GM13977 (cell line): ENCODE results near the gene C1QL2.

Experiments
- DNase-seq: peaks from one replicate; pipeline ENCODE4 v3.0.0; 2012; ENCODE audit warnings: low spot score
- in situ Hi-C: fragments of 300-500 bp; cut with MboI; formaldehyde crosslinking; loops from one replicate; pipeline ENCODE4 v1.12.0; 2022; ENCODE audit warnings: low sequenced_read_pairs, low pct_unique_long_range_greater_than_20kb, mixed read lengths, inconsistent platforms; ENCODE audit not compliant: unreplicated experiment
- TF ChIP-seq, protein P1 (sequence below): IDR thresholded peaks from 2 replicates; pipeline ENCODE4 v1.5.1; 2012; ENCODE audit warnings: mild to moderate bottlenecking, control low read depth; ENCODE audit not compliant: insufficient read depth; ENCODE audit errors: extremely low read depth, missing control alignments

The C1QL2 gene

DNA sequence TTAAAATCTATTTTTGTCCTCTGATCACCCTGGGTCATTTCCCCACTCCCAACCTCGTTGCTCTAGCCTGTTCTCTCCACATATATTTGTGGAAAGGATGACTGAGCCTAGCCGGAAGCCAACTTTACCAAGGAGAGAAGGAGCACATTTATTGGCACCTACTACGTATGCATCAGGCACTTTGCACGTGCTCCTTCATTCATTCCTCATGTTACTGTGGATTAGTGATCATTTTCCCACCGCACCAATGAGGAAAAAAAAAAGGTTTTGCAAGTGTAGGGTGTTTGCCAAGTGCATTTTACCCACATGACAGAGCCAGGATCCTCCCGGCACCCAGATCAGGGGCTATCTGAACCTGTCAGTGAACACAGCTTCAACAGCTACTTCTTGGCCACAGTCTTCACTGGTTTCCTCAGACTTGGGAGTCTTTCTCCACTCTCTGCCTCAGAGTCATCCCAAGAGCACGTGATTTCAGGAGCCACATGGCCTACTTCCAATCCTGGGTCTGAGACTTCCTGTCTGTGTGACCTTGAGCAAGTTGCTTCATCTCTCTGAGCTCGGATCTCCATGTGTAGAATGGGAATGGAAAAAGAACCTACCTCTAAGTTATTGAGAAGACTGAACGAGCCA, 1.9 kb upstream of the C1QL2 start:
- in situ Hi-C loops, result no loop called here
- no peak for DNase-seq
- TF ChIP-seq, protein P1, sequence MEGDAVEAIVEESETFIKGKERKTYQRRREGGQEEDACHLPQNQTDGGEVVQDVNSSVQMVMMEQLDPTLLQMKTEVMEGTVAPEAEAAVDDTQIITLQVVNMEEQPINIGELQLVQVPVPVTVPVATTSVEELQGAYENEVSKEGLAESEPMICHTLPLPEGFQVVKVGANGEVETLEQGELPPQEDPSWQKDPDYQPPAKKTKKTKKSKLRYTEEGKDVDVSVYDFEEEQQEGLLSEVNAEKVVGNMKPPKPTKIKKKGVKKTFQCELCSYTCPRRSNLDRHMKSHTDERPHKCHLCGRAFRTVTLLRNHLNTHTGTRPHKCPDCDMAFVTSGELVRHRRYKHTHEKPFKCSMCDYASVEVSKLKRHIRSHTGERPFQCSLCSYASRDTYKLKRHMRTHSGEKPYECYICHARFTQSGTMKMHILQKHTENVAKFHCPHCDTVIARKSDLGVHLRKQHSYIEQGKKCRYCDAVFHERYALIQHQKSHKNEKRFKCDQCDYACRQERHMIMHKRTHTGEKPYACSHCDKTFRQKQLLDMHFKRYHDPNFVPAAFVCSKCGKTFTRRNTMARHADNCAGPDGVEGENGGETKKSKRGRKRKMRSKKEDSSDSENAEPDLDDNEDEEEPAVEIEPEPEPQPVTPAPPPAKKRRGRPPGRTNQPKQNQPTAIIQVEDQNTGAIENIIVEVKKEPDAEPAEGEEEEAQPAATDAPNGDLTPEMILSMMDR, result no peak

DNA sequence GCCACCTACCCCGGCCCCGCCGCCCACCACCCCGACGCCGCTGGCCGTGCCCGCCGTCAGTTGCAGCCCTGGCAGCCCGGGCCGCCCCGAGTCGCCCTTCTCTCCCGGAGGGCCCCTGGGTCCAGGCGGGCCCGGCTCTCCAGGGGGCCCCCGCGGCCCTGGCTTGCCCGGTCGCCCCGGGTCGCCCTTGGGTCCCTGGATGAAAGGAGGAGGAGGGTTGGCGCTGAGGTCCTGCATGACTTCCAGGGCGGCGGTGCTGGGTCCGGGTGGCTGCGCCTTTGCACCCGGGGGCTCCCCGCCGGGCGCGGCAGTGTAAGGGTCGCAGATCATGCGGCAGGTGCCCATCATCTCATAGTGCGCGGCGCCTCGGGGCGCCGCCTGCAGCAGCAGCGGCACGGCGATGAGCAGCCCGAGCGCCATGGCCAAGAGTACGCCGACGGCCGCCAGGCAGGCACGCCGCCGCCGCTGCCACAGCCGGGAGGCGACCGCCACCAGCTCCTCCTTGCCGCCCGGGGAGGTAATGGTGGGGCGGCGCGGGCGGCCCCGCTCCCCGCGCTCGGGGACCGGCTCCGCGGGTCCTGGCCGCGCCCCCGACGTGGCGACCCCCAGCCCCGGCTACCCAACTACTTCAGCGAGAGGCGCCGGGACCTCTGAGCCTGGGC, 570 bp downstream of the C1QL2 start:
- DNase-seq, result no peak
- TF ChIP-seq, protein P1, result no peak
- in situ Hi-C loops, result no loop called here

DNA sequence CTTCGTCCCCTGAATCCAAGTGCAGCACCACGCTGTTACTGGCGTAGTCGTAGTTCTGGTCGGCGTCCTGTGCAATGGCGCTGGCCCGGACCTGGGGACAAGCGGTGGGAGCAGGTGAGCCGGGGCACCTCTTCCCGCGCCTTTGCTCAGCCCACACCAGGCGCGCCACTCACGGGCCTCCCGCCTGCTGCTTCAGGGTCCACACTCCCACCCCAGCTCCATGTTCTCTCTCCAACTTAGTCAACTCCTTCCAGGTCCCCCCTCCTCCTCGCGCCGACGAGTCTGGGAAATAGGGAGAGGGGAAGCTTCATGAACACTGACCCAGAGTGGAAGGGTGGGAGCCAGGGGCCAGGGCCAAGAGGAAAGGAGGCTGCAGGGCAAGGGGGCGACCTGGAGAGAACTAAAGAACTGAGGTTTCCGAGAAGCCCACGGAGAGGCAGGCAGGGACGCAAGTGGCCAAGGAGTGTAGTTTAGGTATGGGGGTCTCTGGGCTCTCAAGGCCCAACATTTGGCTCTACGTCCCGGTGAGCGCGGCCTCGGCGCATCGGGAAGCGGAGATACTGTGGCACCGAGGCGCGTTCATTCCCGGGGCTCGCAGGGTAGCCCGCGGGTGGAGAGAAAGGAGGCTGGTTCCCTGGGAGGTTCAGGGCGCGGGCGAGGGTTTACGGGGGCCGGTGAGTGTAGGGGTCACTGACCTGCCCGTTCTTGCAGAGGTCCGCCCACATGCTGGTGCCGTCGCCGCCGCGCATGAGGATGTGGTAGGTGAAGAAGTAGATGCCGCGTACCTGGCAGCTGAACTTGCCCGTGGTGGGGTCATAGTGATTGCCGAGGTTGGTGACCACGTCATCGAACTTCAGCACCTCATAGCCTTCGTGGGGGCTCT, 1.4 kb downstream of the C1QL2 start:
- DNase-seq, result no peak
- in situ Hi-C loops, result no loop called here
- TF ChIP-seq, protein P1, result no peak

DNA sequence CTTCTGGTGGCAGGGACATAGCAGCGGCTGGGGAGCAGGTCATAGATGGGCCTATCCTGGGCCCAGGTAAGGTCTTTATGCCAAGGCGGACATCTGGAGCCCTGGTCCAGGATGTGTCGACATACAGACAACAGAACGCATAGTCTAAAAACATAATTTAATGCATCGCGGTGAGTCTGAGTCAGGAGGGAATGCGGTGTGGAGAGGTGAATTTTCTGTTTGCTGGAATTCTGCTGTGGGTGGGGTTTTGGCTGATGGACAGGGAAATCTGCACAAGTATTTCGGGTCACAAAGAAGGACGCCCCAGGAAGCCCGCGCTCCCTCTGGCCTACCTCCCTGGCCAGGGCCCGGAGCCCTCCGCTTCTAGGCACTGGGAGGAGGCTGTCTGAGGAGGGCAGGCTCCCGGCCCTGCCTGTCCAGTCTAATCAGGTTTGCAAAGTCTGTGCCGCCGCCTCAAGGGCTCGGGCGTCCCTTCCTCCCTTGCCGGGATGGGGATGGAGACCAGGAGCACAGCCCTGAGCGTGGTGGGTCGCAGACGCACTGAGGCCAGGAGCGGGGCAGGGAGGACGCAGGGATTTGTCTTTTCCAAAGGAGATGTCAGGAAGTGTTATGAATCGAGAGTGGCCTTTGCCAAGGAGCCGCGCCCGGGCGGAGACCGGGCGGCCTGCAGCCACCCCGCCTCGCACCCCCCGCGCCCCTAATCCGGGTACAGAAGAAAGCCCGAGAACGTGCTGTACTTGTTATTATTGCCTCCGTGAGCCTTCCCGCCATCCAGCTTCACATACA, 2.3 kb downstream of the C1QL2 start:
- TF ChIP-seq, protein P1, result no peak
- no peak for DNase-seq

DNA sequence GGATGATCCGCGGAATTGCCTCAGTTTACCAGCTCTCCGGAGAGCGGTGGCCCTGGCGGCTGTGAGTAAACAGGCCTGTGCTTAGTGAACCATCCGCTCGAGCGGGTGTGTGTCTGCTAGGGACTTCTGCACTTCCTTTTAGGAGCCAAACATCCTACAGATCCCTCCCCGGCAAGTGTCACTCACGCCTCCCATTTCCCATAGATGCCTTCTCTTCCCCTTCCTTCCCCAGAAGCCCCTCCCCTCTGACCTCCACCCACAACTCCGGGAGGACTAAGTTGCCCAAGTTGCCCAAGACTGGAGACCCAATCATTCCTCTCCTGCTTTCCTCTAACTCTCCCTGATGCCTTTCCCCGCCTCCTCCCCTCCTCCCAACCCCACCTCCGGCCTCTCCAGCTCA, 2.9 kb downstream of the C1QL2 start:
- DNase-seq, result no peak
- in situ Hi-C loops, result no loop called here
- TF ChIP-seq, protein P1, result no peak

More for the DNA sequence above, 2.3 kb downstream of the C1QL2 start:
- in situ Hi-C loops, result no loop called here

DNA sequence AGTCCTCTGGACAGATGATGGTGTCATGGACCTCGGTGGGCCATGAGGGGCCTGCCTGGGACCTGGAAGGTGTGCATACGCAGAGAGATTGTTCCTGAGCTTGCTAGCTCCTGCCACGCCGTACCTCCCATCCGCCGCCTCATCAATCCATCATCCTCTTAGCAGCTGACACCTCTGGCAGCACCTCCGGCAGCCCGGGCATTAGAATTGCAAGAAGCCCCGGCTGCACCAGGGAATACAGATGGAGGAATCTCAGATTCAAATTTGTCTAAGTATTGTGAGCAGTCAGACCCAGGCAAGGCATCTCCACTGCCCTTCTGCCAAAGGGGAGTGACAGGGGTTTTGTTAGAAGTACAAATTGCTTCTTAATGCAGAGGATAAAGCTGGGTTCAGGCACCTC, 4.5 kb downstream of the C1QL2 start:
- no peak for DNase-seq
- TF ChIP-seq, protein P1, result no peak
- in situ Hi-C loops, result no loop called here
